GM19035 (cell line): Measurements from ENCODE around the gene POFUT1.
"Not testable (repeated sequence)": the region's sequence is repeated elsewhere in the genome, so short reads cannot be mapped to it uniquely, and the experiment has no call there.

Source experiments
- ATAC-seq: cut with Tn5 transposase; IDR thresholded peaks from one replicate; pipeline ENCODE4 v1.9.1; 2021; ENCODE audit not compliant: unreplicated experiment

POFUT1 gene

DNA sequence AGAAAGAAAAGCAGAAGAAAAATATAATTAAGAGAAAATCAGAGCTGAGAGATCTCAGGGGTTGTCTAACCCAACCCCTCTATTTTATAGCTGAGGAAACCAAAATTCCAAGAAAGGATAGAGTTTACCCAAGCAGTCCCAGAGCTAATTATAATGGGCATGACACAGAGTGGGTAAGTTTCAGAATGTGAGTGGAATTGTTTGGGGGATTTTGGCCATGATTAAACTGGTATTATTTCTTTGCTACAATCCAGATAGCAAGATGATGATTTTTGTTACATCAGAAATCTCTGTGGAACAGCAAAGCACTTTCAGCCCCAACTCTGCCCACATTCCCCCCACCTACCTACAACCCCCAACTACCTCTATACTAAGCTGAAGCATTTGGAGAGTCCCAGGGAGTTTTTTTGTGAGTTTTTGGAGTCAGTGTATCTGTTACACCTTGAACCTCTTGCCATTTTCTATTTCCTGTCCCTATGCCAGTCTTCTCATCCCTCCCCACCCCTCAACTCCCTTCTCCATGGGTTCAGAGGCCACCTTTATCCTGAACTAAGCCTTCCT, 24.7 kb downstream of the POFUT1 start:
- ATAC-seq = no peak

DNA sequence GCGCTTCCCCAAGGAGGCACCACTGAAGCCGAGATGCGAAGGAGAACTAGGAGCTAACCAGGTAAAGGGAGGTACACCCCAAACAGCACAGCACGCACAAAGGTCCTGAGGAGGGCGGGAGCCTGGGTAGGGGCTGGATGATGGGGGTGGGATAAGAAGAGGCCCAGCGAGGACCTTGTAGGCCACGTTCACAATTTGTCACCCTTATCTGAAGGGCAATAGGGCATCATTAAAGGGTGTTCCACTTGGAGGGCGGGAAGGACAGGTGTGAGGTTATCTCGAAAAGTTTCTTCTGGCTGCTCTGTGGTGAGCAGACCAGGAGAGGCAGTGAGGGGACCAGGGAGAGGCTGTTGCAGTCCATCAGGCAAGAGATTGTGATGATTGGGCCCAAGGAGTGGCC, 25.6 kb downstream of the POFUT1 start:
- ATAC-seq = no peak

DNA sequence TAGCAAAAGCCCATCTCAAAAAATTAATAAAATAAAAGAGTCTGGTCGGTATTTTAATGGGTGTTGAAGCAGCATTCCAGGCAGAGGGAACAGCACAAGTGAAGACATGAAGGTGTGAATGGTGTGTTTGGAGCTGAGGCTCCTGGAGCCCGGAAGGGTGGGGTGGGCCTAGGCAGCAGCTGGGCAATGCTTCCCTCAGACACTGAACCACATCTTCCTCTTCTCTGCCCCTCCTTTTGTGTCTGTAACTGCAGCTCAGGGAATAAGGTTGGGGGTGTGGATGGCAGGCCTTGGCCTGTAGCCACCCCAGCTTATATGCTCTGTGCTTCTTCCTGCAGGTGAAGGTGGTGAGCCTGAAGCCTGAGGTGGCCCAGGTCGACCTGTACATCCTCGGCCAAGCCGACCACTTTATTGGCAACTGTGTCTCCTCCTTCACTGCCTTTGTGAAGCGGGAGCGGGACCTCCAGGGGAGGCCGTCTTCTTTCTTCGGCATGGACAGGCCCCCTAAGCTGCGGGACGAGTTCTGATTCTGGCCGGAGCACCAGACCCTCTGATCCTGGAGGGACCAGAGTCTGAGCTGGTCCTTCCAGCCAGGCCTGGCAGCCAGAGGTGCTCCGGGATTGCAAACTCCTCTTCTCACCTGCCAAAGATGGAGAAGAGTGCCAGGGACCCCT, 26.6 kb downstream of the POFUT1 start:
- ATAC-seq = no peak

DNA sequence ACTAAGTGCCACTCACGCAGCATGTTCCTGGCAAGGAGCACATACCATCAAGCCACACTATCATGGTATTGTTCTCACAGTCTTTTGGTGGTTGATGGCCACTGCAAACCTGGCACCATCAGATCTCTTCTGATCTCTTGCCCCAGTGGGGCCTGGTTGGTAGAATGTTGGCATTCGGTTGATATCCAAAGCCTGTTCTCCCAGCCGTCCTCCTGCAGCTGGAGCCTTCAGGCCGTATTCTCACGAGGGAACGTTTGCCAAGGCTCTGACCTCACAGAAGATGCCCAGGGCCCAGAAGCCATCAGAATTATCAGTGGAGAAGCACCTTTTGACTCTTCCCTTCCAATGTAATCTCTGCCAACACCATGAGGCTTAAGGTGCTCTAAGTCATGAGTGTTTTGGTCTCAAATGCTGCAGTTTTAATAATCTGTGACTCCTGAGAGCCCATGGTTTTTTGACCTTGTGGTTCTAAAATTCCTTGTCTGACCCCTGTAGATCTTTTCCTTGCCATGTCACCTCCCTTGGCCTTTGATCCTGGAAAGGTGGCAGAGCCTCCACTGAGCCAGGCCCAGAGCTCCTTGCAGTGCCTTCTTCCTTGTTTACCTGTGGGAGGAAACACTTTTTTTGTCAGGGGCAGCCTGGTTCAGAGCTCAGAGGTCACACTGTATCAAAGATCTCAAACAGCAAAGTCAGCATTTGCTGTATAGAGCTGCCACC, 27.8 kb downstream of the POFUT1 start:
- ATAC-seq = no peak

DNA sequence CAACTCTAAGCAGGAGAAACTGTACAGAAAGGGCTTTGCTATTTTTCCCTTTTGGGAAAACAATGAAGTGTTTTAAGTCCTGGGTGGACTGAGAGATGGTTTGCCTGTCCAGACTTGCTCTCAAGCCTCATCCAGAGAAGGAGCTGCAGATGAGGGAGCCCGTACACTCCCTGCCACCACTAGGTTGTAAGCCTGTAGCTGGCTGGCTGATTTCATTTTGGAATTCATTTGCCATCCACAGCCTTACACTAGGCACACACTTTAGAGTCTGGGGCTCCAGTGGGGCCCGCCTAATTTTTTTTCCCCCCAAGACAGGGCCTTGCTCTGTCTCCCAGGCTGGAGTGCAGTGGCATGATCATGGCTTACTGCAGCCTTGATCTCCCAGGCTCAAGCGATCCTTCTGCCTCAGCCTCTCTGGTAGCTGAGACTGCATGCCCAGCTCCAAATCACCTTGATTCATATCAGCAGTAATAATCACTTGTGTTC, 28.4 kb downstream of the POFUT1 start:
- ATAC-seq = no peak

DNA sequence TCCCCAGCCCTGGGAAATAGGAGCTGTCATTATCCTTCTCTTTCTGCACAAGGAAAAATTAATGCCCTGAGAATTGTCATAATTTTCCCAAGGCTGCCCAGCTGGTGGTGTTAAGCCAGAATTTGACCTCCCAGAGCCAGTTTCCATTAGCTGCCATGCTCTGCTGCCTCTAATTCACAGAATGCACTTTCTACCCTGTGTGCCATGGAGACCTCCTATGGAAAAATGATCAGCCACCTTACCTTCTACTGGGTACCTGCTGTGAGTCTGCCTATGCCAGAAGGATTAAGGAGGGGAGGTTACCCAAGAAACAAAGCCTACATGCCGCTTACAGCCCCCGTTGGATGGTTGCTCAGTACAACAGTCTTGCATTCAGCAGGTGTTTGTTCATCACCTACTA, 29.1 kb downstream of the POFUT1 start:
- no peak for ATAC-seq

DNA sequence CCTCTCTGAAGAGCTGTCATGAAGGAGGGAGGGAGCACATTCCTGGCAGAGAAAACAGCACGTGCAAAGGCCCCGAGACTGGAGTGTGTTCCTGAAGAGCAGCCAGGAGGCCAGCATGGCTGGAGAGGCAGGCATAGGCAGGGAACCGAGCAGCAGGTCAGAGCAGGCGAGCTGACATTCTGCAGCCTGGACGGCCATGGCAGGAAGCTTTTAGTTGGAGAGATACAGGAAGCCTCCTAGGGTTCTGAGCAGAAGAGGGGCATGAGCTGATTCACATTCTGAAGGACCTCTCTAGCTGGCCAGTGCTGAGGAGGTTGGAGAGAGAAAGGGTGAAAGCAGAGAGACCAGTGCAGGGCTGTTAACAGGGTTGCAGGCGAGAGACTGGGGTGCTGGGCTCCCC, 29.7 kb downstream of the POFUT1 start:
- ATAC-seq = no peak

DNA sequence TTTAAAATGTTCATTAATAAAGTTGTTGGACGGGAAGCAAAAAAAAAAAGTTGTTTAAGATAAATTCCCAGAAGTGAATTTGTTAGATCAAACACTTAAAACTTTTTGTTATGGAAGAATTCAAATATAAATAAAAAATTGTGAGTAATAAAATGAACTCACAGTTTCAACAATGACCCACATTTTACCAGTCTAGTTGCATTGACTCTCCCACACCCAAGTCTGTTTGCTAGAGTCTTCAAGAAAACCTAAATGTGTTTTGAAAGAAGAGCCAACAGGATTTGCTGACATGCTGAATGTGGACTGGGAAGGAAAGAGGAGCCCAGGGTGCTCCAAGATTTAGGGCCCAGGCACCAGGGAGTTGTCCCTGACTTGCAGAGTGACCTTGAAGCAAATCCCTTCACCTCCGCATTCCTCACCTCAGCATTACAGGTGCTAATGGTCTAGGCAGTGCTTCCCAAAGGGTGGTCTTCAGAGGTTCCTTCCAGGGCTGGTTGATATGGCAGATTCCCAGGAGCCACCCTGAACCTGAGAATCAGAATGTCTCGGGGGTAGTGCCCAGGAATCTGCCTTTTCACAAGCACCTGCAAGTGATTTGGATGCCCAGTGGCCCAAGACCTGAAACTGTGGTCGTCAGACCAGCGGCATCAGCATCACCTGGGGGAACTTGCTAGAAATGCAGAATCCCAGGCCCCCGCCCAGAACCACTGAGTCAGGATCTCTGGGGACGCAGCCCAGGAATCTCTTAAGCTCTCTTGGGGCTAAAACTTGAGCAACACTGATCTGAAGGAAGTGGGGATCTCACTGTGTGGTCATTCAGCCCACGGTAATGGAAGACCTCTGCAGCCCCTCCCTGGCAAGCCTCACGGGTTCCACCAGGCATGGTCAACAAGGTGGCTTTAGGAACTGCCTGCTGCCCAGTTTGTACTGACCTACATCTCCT, 31.1 kb downstream of the POFUT1 start:
- ATAC-seq = no peak

DNA sequence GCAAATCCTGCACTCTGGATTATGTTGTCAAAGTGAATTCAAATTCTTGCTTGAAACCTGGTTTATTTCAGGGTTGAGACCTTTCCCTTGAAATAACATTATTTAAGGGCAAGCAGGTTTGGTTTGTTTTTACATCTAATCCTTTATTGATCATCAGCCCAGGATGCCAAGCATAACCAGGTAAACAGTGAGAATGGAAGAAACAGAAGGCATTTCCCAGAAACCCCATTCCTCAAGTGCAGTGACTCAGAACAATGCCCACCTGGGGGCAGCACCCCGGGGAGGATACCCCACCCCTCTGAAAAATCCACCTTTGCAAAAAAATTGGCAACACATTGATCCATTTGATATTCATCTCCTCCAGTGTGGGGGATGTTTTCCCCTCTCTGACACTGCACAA, 32.5 kb downstream of the POFUT1 start:
- no peak for ATAC-seq

DNA sequence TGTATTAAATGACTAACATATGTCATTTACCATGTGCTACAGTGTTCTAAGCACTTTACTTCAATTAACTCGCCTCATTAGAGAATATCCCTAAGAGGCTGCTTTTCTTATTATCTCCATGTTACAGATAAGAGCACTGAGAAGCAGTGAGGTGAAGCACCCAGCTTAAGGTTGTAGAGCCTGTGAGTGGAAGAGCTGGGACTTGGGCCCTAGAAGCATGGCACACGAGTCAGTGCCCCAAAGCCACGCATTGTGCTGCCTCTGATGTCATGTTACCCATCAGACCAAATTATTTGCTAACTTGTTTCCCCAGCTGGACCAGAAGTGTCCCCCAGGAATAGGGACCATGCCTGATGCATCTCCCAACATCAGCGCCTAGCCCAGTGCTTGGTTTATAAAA, 34.1 kb downstream of the POFUT1 start:
- no peak for ATAC-seq

DNA sequence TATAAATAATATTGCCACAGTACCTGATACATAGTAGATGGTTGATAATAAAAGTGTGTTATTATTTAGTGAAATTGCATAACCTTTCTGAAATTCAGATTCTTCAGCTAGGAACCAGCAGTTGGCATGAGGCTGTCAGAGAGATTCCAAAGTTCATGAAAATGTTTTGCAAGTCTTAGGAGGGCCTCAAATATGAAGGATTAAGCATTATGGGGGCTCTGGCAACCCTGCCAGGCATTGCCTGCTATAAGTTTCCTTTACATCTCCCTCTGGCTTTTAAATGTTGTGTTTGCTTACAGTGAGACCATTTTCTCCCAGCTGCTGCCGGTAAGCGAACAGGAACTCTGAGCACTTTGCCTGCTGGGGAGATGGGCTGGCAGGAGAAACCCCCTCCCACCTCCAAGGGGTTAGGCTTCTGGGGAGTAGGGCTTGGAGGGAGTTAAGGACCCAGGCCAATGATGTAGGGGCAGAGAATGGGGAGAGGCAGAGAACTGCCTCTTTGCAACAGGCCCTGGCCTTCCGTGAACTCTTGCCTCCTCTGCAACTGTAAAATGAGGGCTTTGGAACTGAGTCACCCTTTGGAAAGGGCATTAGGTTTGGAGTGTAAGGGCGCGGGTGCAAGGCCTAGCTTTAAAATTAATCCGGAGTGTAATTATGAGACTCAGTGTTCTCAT, 36.6 kb downstream of the POFUT1 start:
- ATAC-seq = no peak

DNA sequence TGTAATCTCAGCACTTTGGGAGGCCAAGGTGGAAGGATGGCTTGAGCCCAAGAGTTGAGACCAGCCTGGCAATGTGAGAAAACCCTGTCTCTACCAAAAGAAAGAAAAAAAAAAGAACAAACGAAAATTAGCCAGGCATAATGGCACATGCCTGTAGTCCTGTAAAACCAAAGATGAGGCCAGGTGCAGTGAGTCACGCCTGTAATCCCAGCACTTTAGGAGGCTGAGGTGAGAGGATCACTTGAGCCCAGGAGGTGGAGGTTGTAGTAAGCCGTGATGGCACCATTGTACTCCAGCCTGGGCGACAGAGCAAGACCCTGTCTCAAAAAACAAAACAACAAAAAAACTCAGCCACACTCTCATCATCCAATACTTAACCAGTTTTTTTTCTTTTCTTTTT, 37.3 kb downstream of the POFUT1 start:
- no peak for ATAC-seq

DNA sequence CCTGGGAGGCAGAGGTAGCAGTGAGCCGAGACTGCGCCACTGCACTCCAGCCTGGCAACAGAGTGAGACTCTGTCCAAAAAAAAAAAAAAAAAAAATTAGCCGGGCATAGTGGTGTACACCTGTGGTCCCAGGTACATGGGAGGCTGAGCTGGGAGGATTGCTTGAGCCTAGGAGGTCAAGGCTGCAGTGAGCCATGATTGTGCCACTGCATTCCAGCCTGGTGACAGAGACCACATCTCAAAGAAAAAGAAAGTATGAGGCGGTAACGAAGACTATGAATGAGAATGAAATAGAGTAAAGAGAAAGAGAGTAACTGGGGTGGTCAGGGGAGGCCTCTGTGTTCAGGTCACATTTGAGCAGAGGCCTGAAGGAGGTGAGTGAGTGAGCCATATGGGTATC, 38.5 kb downstream of the POFUT1 start:
- not testable (repeated sequence) for ATAC-seq

DNA sequence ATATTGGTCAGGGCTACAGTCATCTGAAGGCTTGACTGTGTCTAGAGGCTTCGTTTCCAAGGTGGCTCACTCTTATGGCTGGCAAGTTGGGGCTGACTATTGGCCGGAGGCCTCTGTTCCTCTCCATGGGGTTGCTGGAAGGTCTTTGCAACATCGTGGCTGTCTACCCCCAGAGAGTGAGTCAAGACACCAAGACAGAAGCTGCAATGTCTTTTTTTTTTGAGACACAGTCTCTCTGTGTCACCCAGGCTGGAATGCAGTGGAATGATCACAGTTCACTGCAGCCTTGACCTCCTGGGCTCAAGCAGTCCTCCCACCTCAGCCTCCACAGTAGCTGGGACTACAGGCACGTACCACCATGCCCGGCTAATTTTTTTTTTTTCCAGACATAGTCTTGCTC, 40.4 kb downstream of the POFUT1 start:
- ATAC-seq = no peak

DNA sequence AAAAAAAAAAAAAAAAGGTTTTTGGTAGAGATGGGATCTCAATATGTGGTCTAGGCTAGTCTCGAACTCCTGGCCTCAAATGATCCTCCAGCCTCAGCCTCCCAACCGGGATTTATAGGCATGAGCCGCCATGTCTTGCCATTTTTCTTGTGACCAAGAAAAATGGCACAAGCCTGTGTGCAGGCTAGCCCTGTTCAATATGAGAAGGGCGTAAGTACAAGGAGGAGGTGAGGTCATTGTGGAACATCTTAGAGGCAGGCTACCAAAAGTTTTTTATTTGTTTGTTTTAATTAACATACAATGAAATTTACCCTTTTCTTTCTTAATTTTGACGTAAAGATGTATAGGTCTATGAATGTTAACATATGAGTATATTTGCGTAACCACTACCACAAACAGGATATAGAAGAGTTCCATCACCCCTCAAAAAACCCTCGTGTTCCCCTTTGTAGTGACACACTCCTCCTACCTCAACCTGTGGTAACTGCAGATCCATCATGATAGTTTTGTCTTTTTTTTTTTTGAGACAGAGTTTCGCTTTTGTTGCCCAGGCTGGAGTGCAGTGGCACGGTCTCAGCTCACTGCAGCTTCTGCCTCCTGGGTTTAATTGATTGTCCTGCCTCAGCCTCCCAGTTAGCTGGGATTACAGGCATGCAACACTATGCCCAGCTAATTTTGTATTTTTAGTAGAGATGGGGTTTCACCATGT, 41.5 kb downstream of the POFUT1 start:
- ATAC-seq = no peak

DNA sequence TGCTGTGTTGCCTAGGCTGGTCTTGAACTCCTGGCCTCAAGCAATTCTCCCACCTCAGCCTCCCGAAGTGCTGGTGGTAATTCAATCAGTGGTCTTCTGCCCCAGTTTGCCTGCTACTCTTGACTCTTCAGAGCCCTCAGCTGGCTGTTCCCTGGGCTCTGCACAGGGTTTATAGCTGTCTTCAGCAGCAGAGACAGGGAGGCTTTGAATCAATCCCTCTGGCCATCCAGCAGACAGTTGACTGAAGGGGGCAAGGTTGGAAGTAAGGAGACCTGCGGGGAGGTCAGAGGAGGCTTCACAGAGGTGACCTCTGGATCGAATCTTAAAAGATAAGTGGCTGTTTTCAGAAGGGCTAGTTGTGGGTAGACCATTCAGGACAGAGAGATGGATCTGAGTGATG, 43.8 kb downstream of the POFUT1 start:
- ATAC-seq = no peak

DNA sequence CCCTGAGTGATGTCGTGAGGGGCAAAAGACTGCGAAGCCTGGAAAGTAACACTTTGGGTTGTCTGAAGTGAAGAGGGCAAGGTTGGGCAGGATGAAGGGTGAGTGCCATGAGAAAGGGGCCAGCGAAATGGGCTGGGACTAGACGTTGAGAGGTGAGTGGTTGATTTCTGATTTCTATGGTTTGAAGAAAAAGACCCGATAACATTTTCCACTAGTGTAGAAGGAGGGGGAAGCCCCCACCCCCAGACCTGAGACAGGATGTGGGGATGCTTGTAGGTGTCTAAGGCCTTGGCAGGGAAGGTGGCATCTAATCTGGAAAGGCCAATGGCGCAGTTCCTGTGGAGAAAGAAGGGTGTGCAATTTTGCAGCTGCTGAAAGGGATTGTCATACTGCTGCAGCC, 44.5 kb downstream of the POFUT1 start:
- ATAC-seq = no peak

DNA sequence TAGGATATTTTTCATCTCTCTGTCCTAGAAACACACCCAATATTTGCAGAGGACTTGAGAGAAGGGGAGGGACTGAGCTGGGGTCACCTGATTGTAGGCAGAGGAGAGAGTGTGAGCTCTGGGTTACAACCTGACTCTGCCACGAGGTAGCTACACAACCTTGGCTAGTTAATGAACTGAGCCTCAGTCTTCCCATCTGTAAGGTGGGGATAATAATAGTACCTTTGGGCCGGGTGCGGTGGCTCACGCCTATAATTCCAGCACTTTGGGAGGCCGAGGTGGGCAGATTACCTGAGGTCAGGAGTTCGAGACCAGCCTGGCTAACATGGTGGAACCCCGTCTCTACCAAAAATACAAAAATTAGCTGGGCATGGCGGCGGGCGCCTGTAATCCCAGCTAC, 53.3 kb downstream of the POFUT1 start:
- ATAC-seq = not testable (repeated sequence)

DNA sequence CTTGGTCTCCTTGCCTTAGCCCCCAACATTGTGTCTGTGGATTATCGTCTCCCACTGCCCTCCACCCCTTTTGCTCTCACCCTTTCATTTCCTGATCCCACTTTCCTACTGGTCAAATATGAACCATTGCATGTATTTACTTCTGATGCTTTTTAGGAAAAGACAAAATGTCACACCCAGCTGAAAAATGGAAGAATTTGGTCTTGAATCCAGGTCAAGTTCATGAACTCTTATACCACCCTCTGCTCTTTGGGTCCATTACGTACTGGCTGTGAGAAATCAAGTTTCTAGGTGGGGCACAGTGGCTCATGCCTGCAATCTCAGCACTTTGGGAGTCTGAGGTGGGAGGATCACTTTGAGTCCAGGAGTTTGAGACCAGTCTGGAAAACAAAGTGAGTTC, 54.0 kb downstream of the POFUT1 start:
- ATAC-seq = no peak

DNA sequence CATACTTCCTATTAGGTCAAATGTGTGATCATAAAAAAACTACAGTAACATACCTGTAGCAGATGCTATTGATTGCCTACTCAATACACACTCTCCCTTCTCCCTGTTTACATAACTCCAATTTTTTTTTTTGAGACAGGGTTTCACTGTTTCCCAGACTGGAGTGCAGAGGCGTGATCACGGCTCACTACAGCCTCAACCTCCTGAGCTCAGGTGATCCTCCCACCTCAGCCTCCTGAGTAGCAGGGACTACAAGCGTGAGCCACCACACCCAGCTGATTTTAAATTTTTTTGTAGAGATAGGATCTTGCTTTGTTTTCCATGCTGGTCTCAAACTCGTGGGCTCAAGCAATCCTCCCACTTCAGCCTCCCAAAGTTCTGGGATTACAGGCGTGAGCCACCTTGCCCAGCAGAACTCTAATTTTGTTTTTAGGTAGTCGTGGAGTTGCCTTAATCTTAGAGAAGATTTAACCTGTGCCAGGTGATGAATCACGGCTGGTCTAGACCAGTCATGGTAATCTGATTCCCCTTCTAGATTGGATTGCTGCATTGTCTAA, 55.8 kb downstream of the POFUT1 start:
- ATAC-seq = no peak
